ENCODE measurements around the gene CHCHD3. TPM values are rescaled to one million over a fixed set of nuclear protein-coding genes. Genes with fewer than 3 reads are reported as not detected.
A peak's percentile ranks its signal among the peaks of the same experiment; 100 is the strongest.

Gene CHCHD3
- total RNA-seq, 1 donor from 2014 or later: 20.5 TPM

- peak; percentile 49 for DNase-seq (ENCODE audit: low spot score)
- peak; percentile 47 for ATAC-seq
Measured at GRCh38 chr7:133081119-133081598, 731 bp downstream of the CHCHD3 start.

DNA sequence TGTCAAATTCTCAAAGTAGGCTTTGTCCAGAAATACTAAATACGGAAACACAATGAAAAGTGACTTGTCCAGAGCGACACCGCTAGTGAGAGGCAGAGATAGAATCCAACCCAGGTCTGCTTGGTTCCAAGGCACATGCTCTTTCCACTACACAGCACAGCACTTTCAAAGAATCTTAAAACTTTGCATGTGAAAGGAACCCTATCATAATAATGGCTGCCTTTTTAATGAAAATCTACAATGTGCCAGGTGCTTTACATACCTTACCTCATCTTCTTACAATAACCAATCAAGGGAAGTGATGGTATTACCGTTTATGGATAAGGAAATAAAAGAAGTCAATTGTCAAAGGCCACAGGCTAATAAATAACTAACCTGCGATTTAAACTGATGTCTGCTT lies 2.6 kb downstream of the CHCHD3 start:
- no peak for ATAC-seq
- DNase-seq (ENCODE audit: low spot score): no peak

DNA sequence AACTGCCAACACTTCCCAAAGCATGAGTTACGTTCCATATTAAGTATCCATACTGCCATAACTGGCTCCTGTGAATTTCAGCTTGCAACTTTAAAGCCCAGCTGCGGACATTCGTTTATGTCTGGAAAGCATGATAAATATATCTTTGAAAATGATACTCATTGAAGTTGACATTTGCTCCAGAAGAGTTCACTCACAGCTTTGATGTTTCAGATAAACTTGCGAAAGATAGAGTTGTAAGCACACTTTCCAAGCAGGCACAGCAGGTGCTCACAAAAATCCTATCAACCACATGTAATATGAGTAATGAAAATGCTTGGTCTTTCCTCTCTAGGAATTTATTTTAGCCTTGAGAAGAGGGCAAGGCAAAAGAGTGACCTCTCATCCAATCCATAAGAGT lies 4.5 kb downstream of the CHCHD3 start:
- no peak for DNase-seq (ENCODE audit: low spot score)
- no peak for ATAC-seq

DNA sequence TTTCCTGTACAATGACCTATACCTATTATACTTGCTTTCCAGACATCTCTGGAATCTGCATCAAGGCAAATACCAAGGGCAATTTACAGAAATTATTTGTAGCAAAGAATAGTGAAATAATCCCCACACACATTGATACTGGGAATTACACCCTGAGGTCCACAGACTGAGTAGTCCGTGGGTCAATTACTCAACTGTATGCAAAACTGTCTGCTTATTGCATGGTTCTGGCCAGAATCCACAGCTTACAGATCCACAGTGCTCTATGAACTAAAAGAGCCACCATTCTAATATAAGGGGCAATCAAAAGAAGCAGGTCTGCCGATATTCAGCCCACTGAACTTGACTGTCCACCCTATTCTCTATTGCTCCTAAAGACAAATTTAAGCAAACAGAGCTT lies 5.7 kb downstream of the CHCHD3 start:
- DNase-seq (ENCODE audit: low spot score): no peak
- ATAC-seq: peak; percentile 60

- DNase-seq (ENCODE audit: low spot score) (no peak), ATAC-seq (no peak)
Measured at GRCh38 chr7:133071506-133071905, 10.4 kb downstream of the CHCHD3 start.

DNA sequence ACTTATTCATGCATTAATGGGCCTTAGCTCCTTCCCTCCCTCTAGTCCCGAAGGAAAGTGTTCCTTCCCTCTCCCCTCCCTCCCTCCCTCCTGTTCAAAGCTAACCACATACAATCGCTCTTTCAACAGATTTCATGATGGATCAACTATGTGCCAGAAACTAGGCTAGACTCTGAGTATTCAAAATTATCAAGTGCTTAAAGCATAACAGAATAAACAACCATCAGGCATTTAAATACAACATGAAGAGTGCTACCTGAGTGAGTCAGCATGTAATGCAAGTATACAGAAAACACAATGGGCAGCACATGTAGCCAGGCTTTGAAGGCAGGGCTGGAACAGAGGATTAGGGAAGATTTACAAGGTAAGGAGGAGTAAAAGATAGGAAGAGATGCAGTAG lies 11.3 kb downstream of the CHCHD3 start:
- no peak for DNase-seq (ENCODE audit: low spot score)
- no peak for ATAC-seq

DNA sequence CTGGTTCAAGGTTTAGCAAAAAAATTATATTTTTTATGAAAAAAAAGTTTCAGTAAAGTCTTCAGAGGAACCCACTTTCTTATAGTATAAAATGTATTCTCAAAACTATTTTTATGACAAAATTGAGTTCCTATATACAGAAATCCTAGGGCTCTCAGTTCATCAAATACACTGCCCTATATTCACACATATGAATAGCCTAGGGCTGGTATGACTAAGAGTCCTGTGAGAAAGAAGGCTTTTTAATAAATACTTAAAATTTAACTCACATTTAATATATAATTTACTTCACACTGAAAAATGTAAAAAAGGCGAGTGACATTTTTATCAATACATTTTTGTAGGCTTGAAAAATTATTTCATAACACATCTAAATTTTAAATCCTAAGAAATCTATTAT lies 16.6 kb downstream of the CHCHD3 start:
- ATAC-seq (no peak), DNase-seq (ENCODE audit: low spot score) (no peak)

DNA sequence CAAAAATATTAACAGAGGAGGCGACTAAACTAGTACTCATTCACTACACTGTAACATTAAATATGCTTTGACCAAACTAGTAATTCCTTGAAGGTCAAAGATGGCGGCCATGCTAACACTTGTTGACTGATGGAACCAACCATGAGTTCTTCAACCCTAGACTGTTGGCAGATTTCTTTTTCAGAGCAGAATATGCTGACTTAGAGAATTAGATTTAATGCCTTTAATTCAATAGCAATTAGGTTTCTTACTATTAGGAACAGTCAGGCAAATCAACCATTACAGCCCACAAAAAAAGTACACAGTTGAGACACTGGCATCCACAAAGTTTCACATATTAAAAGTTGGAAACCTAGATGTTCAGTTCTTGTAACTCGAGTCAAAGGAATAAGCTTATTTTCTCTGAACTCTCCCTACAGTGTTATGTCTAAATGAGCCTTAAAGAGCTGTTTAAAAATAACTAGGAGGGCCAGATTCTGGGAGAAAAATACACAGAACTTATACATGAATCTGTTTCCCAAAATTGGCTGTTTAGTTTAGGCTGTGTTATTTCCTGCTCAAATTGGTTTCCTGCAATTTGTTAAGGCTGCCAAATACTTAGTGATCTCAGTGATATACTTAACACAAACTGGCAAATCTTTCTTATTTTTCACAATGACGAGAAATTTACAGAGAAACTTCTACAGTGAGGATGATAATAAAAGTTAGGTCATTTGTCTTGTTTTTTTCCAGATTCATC lies 17.6 kb downstream of the CHCHD3 start:
- ATAC-seq: no peak
- DNase-seq (ENCODE audit: low spot score): no peak

DNA sequence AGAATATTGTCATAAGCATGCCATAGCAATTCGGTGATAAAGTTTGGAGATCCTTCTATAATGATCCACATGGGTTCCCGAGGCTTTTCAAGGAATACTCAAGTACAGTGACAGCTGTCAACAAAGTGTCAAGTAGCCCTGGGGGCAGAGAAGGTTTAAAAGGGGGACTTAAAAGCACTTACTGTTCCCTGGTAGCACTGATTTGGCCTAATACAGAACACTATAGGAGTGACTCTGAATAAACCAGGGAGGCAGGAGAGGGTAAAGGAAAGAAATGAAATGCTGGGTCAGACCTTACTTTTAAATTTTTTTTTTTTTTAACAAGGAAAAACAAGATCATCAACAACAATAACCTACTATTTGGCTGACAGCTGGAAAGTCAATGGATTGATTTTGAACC lies 20.1 kb downstream of the CHCHD3 start:
- ATAC-seq: no peak
- no peak for DNase-seq (ENCODE audit: low spot score)

DNA sequence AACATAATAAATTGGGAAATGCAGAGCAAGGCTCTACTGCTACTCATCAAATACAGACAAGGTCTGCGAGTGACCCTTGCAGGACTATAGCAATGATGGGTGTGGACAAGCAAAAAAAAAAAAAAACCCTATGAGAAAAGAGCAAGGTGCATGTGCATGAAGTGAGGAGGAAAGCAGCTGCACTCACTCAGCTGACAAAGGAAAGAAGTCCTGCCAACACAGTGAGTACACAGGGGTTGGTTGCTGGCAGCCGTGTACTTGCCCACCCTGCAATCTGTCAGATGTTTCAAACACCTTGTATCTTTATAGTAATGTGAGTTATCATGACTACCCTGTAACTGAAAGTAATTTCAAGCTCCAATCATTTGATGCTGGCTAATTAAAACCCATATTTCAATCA lies 20.5 kb downstream of the CHCHD3 start:
- ATAC-seq (no peak), DNase-seq (ENCODE audit: low spot score) (no peak)

DNA sequence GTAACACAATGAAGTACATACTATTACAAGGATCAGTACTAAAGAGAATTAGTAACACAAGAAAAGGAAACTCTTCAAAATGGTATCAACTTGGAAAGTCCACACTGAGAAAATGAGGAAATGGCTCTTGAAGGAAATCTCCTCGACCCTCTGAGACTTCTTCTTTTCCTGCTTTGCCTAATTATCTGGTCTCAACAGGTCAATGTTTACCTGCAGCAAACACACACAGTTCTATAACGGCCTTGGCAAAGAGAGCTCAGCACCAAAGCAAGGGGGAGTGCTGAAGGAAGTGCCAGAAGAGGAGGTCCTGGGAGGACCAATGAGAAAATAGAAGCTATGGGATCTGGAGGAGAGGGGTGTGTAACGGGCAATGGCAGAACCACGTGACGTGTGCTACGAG lies 21.9 kb downstream of the CHCHD3 start:
- peak; percentile 47 for ATAC-seq
- no peak for DNase-seq (ENCODE audit: low spot score)

DNA sequence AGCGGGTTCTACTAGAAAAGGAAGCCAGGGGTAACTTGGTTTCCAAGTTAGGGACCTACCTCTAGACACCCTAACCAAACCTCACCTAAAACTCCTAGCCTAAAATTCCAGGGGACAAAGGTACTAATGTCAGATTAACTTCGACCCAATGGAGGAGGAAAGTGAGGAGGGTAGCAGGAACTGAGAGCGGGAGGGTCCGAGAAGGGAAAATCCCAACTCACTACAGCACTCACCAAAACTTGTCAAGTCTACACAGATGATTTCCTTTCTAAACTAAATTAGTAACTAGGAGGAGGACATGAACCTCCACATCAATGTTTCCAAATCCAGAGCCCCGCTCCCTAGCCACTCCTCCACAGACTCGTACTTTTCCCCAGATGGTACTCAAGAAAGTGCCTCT lies 22.6 kb downstream of the CHCHD3 start:
- no peak for DNase-seq (ENCODE audit: low spot score)
- no peak for ATAC-seq

DNA sequence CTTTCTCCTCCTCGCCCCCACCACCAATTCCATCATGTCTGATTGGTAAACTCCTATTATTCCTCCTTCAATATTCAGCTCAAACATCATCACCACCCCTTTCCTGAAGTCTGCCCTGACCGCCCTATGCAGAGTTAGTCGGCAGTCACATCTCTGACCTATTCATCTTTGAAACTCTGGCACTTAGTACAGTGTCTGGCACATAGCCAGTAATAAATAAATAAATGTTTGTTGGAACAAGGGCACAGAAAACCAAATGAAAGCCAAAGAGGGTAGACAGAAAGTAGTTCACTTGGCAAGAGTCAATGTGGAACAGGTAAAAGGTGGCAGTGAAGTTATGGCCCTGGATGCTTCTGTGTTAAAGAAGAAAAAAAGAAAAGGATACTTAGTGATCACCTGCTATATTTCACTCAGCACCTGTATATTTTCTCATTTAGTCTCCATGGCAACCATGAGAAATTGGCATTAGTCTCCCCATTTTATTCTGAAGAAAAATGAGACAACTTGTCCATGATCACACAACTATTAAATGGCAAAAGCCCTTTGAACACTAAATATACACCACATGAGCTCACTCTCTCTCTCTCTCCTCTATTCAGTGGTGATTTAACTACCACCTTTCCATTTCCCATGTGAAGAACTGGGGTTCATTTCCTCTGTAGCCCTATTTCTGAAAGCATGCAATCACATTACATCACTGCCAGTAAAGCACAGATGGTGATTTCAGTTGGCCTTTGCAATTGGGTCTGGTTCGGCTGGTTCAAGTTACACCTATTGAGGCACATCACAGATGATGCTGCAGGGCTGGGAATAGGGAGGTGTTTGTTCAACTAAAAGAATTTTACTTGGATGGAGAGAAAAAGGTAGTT lies 25.3 kb downstream of the CHCHD3 start:
- peak; percentile 90 for ATAC-seq
- peak; percentile 53 for DNase-seq (ENCODE audit: low spot score)

GRCh38 chr7:133054162-133054840 lies 27.6 kb downstream of the CHCHD3 start:
- DNase-seq (ENCODE audit: low spot score): no peak
- ATAC-seq: no peak

- ATAC-seq (no peak), DNase-seq (ENCODE audit: low spot score) (no peak)
Measured at GRCh38 chr7:133053321-133053891, 28.5 kb downstream of the CHCHD3 start.

DNA sequence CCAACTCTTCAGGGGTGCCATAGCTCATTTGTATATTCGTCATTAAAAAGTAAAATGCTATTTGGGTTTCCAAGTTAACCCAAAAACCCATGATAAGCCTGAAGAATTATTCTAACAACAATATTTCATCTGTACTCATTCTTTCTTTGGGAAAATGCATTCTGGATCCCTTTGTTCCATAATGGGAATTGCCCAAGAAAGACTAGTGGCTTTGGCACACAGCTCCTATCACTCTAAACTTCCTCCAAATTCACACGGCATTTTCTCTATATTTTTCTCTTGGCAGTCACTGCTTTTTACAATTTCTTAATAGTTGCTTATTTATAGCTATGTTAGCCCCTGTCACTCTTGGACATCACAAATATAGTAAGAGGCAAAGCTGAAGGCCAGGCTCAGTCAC lies 29.1 kb downstream of the CHCHD3 start:
- no peak for ATAC-seq
- DNase-seq (ENCODE audit: low spot score): no peak

DNA sequence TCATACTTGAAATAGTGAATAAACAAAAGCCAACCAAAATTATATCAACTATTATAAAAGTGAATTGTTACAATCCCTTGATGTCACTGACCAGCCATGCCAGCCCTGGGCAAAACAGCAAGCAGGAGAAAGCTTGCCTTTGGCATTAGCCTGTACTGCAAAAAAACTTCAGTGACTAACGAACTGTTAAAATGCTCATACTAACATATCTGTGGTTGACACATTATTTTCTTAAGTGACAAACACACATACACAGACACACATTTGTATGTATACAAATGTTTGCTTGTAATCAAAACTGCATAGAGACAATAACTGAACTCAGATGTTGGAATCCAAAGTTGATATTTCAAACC lies 29.5 kb downstream of the CHCHD3 start:
- no peak for DNase-seq (ENCODE audit: low spot score)
- ATAC-seq: no peak

DNA sequence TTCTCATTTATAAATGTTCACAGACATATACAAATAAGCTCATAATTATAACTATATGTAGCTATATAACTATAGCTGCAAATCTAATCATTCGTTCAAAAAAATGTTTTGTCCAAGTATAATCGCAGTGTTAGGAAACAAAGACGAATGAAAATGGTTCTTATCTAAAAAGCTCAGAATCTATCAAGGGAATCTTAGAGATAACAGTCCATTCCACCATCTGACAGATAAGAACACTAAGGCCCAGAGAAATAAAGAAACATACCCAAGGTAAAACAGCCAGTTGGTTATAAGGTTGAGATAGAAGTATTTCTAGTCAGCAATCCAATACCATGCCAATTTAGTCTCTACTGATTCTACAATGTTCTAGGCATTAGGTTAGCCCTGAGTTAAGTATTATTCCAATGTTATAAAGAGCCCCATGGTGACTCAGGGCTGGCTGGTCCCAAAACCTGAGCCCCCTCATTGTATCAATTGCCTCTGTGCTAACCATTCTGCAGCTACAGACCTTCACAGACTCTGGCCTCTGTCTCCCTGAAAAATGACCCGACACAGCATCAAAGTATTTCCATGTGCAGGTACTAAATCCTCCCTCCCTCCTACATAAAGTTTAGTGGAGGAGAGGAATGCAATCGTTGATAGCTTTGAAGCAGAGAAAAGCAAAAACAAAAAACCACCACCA lies 30.0 kb downstream of the CHCHD3 start:
- ATAC-seq: no peak
- no peak for DNase-seq (ENCODE audit: low spot score)

GRCh38 chr7:133051066-133051465 lies 30.8 kb downstream of the CHCHD3 start:
- no peak for ATAC-seq
- no peak for DNase-seq (ENCODE audit: low spot score)

- no peak for DNase-seq (ENCODE audit: low spot score)
- no peak for ATAC-seq
Measured at GRCh38 chr7:133050200-133050995, 31.5 kb downstream of the CHCHD3 start.

Measured in left lobe of liver (tissue), 2 donors.